ENCODE measurements around the gene NR6A1.

Gene NR6A1

DNA sequence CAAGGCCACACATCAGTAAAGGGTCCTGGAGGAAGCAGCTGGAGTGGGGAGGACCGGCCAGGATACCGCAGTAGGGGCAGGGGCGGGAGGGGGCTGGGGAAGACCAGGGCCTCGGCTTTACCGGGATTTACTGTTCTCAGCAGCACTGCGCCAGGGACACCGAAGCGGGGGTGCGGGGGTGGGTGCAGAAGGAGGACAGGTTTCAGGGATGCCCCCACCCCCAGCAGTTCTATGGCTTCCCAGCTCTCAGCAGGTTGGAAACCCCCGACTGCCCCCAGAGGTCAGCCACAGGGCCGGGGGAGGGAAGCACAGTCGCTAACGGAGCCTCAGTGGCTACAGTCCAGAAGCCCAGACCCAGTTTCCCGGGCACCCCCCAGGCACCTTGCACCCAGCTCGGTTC, 285.2 kb downstream of the NR6A1 start:
- H3K4me3 ChIP-seq (replicated peaks; ENCODE audit: low read depth, low read length): no peak overlapping the region
- H3K36me3 ChIP-seq (ENCODE audit: control insufficient read depth, insufficient read depth, low read length): no peaks in the 10 kb centered on the region
- TF ChIP-seq, protein P1, sequence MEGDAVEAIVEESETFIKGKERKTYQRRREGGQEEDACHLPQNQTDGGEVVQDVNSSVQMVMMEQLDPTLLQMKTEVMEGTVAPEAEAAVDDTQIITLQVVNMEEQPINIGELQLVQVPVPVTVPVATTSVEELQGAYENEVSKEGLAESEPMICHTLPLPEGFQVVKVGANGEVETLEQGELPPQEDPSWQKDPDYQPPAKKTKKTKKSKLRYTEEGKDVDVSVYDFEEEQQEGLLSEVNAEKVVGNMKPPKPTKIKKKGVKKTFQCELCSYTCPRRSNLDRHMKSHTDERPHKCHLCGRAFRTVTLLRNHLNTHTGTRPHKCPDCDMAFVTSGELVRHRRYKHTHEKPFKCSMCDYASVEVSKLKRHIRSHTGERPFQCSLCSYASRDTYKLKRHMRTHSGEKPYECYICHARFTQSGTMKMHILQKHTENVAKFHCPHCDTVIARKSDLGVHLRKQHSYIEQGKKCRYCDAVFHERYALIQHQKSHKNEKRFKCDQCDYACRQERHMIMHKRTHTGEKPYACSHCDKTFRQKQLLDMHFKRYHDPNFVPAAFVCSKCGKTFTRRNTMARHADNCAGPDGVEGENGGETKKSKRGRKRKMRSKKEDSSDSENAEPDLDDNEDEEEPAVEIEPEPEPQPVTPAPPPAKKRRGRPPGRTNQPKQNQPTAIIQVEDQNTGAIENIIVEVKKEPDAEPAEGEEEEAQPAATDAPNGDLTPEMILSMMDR (IDR thresholded peaks at IDR 0.05; ENCODE audit: insufficient read depth, low read length, poor library complexity, severe bottlenecking): no peak
- no peaks in the 10 kb centered on the region; the same call in 1 of the 2 replicates for H3K27me3 ChIP-seq (replicated peaks; ENCODE audit: control insufficient read depth, insufficient read depth, low read length)
- DNase-seq (ENCODE audit: extremely low read depth, insufficient read length): no peak

GRCh38 chr9:124485201-124485600, 285.9 kb downstream of the NR6A1 start:
- TF ChIP-seq, protein P1 (IDR thresholded peaks at IDR 0.05; ENCODE audit: insufficient read depth, low read length, poor library complexity, severe bottlenecking): no peak
- Histone ChIP-seq H3K4me3 (replicated peaks; ENCODE audit: low read depth, low read length) (no peak overlapping the region), H3K27me3 (replicated peaks; ENCODE audit: control insufficient read depth, insufficient read depth, low read length) (no peaks in the 10 kb centered on the region; the same call in 1 of the 2 replicates), H3K36me3 (ENCODE audit: control insufficient read depth, insufficient read depth, low read length) (no peaks in the 10 kb centered on the region)
- no peak for DNase-seq (ENCODE audit: extremely low read depth, insufficient read length)

DNA sequence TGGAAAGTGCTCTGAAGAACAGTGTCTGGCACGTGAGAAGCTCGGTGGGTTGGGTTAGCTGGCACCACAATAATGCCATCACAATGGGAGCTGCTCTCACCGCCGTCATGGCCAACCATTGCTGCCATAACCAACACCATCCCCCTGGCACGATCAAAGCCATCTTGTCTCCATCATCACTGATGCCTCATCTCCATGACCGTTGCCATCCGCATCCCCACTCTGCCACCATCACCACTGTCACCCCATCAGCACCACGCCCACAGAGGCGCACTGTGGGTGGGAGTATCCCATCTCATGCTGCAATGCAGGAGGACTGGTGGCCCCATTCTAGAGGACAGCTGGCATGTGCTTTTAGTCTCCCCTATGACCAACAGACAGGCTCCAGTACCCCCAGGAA, 287.6 kb downstream of the NR6A1 start:
- TF ChIP-seq, protein P1 (IDR thresholded peaks at IDR 0.05; ENCODE audit: insufficient read depth, low read length, poor library complexity, severe bottlenecking): no peak
- H3K4me3 ChIP-seq (replicated peaks; ENCODE audit: low read depth, low read length): no peak overlapping the region
- no peaks in the 10 kb centered on the region for H3K36me3 ChIP-seq (ENCODE audit: control insufficient read depth, insufficient read depth, low read length)
- DNase-seq (ENCODE audit: extremely low read depth, insufficient read length): no peak
- H3K27me3 ChIP-seq (replicated peaks; ENCODE audit: control insufficient read depth, insufficient read depth, low read length): no peaks in the 10 kb centered on the region; the same call in 1 of the 2 replicates

DNA sequence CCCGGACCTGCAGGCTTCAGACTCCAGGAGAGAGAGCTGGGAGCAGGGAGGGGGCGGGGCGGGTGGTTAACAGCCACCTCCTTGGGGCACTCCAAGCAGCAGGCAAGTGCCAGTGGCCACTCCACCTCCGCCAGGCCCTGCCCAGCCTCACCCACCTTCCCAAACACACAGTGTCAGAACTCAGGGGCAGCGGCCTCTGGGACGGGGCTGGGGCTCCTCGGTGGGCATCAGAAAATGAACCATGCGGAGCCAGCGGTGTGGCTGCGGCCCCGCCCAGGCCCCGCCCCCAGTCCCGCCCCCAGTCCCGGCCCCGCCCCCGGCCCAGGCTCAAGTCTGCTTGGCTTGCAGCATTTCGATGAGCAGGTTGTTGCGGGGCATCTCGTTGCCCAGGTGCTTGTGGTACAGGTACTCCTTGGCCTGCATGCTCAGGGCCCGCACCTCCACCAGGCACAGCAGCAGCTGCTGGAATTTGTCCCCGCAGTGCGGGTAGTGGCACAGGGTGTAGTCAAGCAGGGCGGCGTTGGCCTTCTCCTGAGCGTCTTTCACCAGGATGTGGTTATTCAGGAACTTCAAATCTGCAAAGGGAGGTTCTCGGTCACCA, 288.6 kb downstream of the NR6A1 start:
- Histone ChIP-seq H3K27me3 (replicated peaks; ENCODE audit: control insufficient read depth, insufficient read depth, low read length) (no peaks in the 10 kb centered on the region; the same call in 1 of the 2 replicates), H3K36me3 (ENCODE audit: control insufficient read depth, insufficient read depth, low read length) (no peaks in the 10 kb centered on the region), H3K4me3 (replicated peaks; ENCODE audit: low read depth, low read length) (no peak overlapping the region)
- no peak for DNase-seq (ENCODE audit: extremely low read depth, insufficient read length)
- TF ChIP-seq, protein P1 (IDR thresholded peaks at IDR 0.05; ENCODE audit: insufficient read depth, low read length, poor library complexity, severe bottlenecking): no peak

DNA sequence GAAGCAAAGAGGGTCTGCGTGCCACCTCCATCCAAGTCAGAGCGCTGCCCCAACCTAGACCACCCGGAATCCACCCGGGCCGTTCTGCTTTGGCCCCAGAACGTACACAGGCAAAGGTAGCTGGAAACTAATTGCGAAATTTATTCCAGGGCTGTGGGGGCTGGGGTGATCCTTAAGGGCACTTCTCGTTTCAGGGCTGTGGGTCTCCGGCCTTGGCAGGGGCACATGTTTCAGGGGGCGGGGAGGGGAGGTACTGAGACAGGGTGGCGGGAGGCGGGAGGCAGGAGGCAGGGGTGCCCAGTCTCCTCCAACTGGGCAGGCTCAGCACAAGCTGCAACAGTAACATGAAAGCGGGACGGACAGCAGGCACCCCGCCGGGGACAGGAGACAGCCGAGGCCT, 290.0 kb downstream of the NR6A1 start:
- TF ChIP-seq, protein P1 (IDR thresholded peaks at IDR 0.05; ENCODE audit: insufficient read depth, low read length, poor library complexity, severe bottlenecking): no peak
- DNase-seq (ENCODE audit: extremely low read depth, insufficient read length): no peak
- Histone ChIP-seq H3K36me3 (ENCODE audit: control insufficient read depth, insufficient read depth, low read length) (no peaks in the 10 kb centered on the region), H3K27me3 (replicated peaks; ENCODE audit: control insufficient read depth, insufficient read depth, low read length) (peaks cover 2% of the 10 kb centered on the region), H3K4me3 (replicated peaks; ENCODE audit: low read depth, low read length) (no peak overlapping the region)

DNA sequence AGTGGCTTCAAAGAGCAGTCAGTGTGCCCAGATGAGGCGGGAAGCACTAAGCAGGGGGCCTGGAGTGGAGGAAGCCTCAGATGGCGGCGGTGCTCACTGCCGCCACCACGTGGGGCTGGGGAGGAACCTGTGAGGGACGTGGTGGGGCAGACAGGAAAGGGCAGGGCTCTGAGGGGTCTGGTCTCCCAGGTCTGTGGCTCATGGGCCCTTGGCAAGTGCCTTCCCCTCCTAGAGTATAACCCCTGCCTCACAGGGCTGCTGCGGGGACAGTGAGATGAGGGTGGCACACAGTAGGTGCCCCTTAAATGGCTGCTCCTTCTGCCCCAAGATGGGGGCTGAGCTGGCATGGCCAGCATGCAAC, 290.5 kb downstream of the NR6A1 start:
- H3K4me3 ChIP-seq (replicated peaks; ENCODE audit: low read depth, low read length): no peak overlapping the region
- peaks cover 2% of the 10 kb centered on the region for H3K27me3 ChIP-seq (replicated peaks; ENCODE audit: control insufficient read depth, insufficient read depth, low read length)
- TF ChIP-seq, protein P1 (IDR thresholded peaks at IDR 0.05; ENCODE audit: insufficient read depth, low read length, poor library complexity, severe bottlenecking): peak; percentile 85
- no peaks in the 10 kb centered on the region for H3K36me3 ChIP-seq (ENCODE audit: control insufficient read depth, insufficient read depth, low read length)
- DNase-seq (ENCODE audit: extremely low read depth, insufficient read length): peak; percentile 42
